Right atrium auricular region (tissue), 2 donors: ENCODE measurements around the gene JAZF1. TPM values are rescaled to one million over a fixed set of nuclear protein-coding genes. Genes with fewer than 3 reads are reported as not detected.
A peak's percentile ranks its signal among the peaks of the same experiment; 100 is the strongest.

Experiments
- DNase-seq: peaks from one replicate; pipeline ENCODE4 v3.0.0-alpha.2; 2019; ENCODE audit warnings: low spot score
- H3K27ac ChIP-seq, 2 donors: fragments of 200-600 bp; sonication (generic); 1 replicate in 1 of 2; 2 replicates in 1 of 2; pipeline ENCODE4 v1.5.1; 2016 to 2019
- H3K27me3 ChIP-seq, 2 donors: fragments of 200-600 bp; sonication (generic); one replicate each; pipeline versions ENCODE4 v1.5.1 to v1.6.0; 2017 to 2019
- H3K36me3 ChIP-seq: fragments of 200-600 bp; sonication (generic); one replicate; pipeline ENCODE4 v1.5.1; 2016
- H3K4me1 ChIP-seq, 2 donors: fragments of 200-600 bp; sonication (generic); one replicate each; pipeline versions ENCODE4 v1.5.1 to v1.6.0; 2017 to 2019
- H3K4me3 ChIP-seq, 2 donors: fragments of 200-600 bp; sonication (generic); 1 replicate in 1 of 2; 2 replicates in 1 of 2; pipeline ENCODE4 v1.5.1; 2017 to 2019; ENCODE audit warnings: mild to moderate bottlenecking in 1 of 2, moderate library complexity in 1 of 2
- H3K9me3 ChIP-seq, 2 donors: fragments of 200-600 bp; sonication (generic); one replicate each; pipeline ENCODE4 v1.5.1; 2019
- CTCF ChIP-seq, 2 donors: fragments of 200-600 bp; sonication (generic); IDR thresholded peaks; one replicate each; pipeline ENCODE4 v1.5.1; 2019; ENCODE audit warnings: antibody characterized with exemption in 2 of 2
- total RNA-seq, 2 donors: library from RNA; depleted of rRNA; stranded (reverse); fragments of >200 nt; gene quantifications; one replicate each; pipeline ENCODE4 v1.1.0, GENCODE V29; 2016

Gene JAZF1
- total RNA-seq, 2 donors from 2014 or later, result 13.2 to 18.5 TPM

- H3K27me3 ChIP-seq, result no peaks in the 10 kb centered on the region
- no peak overlapping the region for H3K4me3 ChIP-seq
- no peak for TF ChIP-seq CTCF (IDR thresholded peaks at IDR 0.05)
- H3K4me1 ChIP-seq, result no peaks in the 10 kb centered on the region
- no peaks in the 10 kb centered on the region for H3K36me3 ChIP-seq
- no peak for DNase-seq
- no peaks in the 10 kb centered on the region for H3K9me3 ChIP-seq
- H3K27ac ChIP-seq, result no peak overlapping the region
These were observed 270.3 kb downstream of the JAZF1 start for GRCh38 chr7:27910326-27910725.

DNA sequence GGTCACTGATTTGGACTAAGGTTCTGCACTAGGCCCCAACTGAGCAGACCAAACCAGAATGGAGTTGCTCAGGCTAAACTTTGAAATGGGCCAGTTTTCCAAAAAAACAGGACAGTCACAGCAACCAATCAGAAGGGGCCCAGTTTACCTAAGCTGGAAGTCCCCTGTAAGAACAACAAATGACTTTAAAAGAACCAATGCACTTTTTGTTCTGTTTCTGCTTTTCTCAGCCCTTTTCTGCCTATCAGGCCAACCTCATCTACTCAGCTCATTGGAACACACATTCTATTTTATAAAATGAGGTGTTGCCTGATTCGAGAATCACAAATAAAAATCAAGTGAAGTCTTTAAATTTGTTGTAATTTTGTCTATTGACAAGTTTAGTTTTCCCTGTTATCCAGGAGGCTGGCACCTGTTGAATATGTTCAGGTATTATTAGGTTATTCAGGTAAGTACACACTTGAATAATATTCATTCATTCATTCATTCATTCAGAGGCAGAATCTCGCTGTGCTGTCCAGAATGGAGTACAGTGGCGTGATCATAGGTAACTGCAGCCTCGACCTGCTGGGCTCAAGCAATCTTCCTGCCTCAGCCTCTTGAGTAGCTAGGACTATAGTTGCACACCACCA, 271.9 kb downstream of the JAZF1 start:
- Histone ChIP-seq H3K36me3 (no peaks in the 10 kb centered on the region), H3K9me3 (no peaks in the 10 kb centered on the region), H3K27me3 (no peaks in the 10 kb centered on the region), H3K4me1 (no peaks in the 10 kb centered on the region), H3K27ac (no peak overlapping the region), H3K4me3 (no peak overlapping the region)
- no peak for DNase-seq
- no peak for TF ChIP-seq CTCF (IDR thresholded peaks at IDR 0.05)

GRCh38 chr7:27906385-27907091, 274.1 kb downstream of the JAZF1 start:
- H3K27ac ChIP-seq, result no peak overlapping the region

GRCh38 chr7:27905951-27906350, 274.6 kb downstream of the JAZF1 start:
- TF ChIP-seq CTCF (IDR thresholded peaks at IDR 0.05), result no peak
- Histone ChIP-seq H3K4me3 (no peak overlapping the region), H3K36me3 (no peaks in the 10 kb centered on the region), H3K9me3 (no peaks in the 10 kb centered on the region), H3K4me1 (peaks cover 0 to 6% of the 10 kb centered on the region in 2 donors), H3K27ac (no peak overlapping the region), H3K27me3 (no peaks in the 10 kb centered on the region)
- DNase-seq, result no peak

More at GRCh38 chr7:27906385-27907091, 274.1 kb downstream of the JAZF1 start:
- H3K4me1 ChIP-seq, result peaks cover 0 to 3% of the 10 kb centered on the region in 2 donors
- no peaks in the 10 kb centered on the region for H3K36me3 ChIP-seq
- TF ChIP-seq CTCF (IDR thresholded peaks at IDR 0.05), result no peak
- no peaks in the 10 kb centered on the region for H3K27me3 ChIP-seq
- DNase-seq, result no peak
- no peak overlapping the region for H3K4me3 ChIP-seq
- H3K9me3 ChIP-seq, result no peaks in the 10 kb centered on the region

DNA sequence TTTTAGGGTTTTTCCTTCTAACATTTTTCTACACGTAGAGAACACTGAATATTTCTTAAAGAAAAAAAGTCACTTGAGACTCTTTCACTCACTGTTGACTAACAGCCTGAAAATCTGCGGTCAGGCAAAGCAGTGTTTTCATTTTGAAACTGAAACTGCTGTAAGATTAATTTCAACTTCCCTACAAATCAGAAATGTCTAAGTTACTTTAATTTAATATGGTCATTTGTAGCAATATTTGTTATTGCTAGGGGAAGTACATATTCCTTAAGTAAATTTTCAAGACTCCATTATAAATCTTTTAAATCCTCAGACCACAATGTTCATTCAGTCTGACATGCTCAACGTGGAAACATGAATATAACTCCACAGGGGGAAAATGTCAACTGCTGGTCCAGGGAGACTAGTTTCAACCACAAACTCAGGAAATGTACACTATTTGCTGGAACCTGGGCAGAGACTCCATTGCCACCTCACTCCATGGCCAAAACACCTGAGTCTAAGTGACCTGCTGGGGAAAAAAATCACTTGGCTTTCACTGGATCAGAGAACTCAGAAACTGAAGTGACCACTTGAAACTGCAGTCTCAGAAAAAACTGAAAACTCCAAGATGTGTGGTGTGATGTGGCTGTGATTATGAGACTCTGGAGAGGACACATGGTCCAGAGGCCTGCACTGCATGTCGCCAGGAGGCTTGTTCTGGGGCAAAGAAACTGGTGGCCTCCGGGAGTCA, 279.4 kb downstream of the JAZF1 start:
- no peaks in the 10 kb centered on the region for H3K36me3 ChIP-seq
- peaks cover 0 to 6% of the 10 kb centered on the region in 2 donors for H3K4me1 ChIP-seq
- peak overlapping the region in 1 of 2 donors; percentile 11 for H3K4me3 ChIP-seq
- no peaks in the 10 kb centered on the region for H3K9me3 ChIP-seq
- DNase-seq, result no peak
- H3K27me3 ChIP-seq, result no peaks in the 10 kb centered on the region
- H3K27ac ChIP-seq, result no peak overlapping the region
- no peak for TF ChIP-seq CTCF (IDR thresholded peaks at IDR 0.05)
